RWPE1 (cell line): Measurements from ENCODE around the gene EDN3.

Source experiments
- CTCF ChIA-PET: fragments of 350-600 bp; sonication (Branson Sonifier 250); formaldehyde crosslinking; extraction: SDS; loops from one replicate; lab custom pipeline; 2021; lab: Yijun Ruan, JAX
- POLR2A ChIA-PET: fragments of 400-600 bp; formaldehyde crosslinking; extraction: SDS; loops from one replicate; lab custom pipeline; 2020; ENCODE audit warnings: antibody characterized with exemption; ENCODE audit not compliant: low non-redundant PET; lab: Yijun Ruan, JAX
- DNase-seq: peaks from one replicate; pipeline ENCODE4 v3.0.0; 2012; ENCODE audit warnings: low spot score
- H3K27ac ChIP-seq: fragments of 450-650 bp; 2 replicates; pipeline ENCODE4 v1.5.1; 2017
- CTCF ChIP-seq: fragments of 450-650 bp; conservative IDR thresholded peaks from 2 replicates; pipeline ENCODE4 v1.5.1; 2017; ENCODE audit warnings: low read depth, mild to moderate bottlenecking

EDN3 gene

GRCh38 chr20:59331721-59332329, 31.4 kb downstream of the EDN3 start:
- POLR2A ChIA-PET = no interaction called here
- CTCF ChIA-PET = no interaction called here
- no peak overlapping the region for H3K27ac ChIP-seq
- no peak for DNase-seq
- no peak for TF ChIP-seq CTCF

GRCh38 chr20:59333260-59333845, 32.9 kb downstream of the EDN3 start:
- no peak for TF ChIP-seq CTCF
- no peak overlapping the region for H3K27ac ChIP-seq
- no peak for DNase-seq
- ChIA-PET CTCF (interaction anchor here (0.9 kb wide), 2 partner anchors 10 to 11 kb away, joined by 3 to 4 read pairs; no protein-coding TSS in a partner anchor), POLR2A (no interaction called here)

GRCh38 chr20:59333951-59334350, 33.5 kb downstream of the EDN3 start:
- CTCF ChIA-PET = interaction anchor here (0.9 kb wide), 1 partner anchor 11 kb away, joined by 4 read pairs; no protein-coding TSS in a partner anchor

GRCh38 chr20:59334651-59335300, 34.4 kb downstream of the EDN3 start:
- TF ChIP-seq CTCF = no peak
- DNase-seq = no peak
- POLR2A ChIA-PET = no interaction called here
- CTCF ChIA-PET = interaction anchor here (0.6 to 1.3 kb wide), 2 partner anchors 69 to 175 kb away, joined by 3 to 5 read pairs; no protein-coding TSS in a partner anchor
- H3K27ac ChIP-seq = no peak overlapping the region

More at GRCh38 chr20:59333951-59334350, 33.5 kb downstream of the EDN3 start:
- no peak for DNase-seq
- POLR2A ChIA-PET = no interaction called here
- H3K27ac ChIP-seq = no peak overlapping the region
- TF ChIP-seq CTCF = no peak

- no peak overlapping the region for H3K27ac ChIP-seq
- DNase-seq = no peak
- CTCF ChIA-PET = interaction anchor here (1.3 kb wide), 1 partner anchor 69 kb away, joined by 5 read pairs; no protein-coding TSS in a partner anchor
These were observed 35.0 kb downstream of the EDN3 start for GRCh38 chr20:59335377-59335776.

More at GRCh38 chr20:59335377-59335776, 35.0 kb downstream of the EDN3 start:
- TF ChIP-seq CTCF = no peak
- POLR2A ChIA-PET = no interaction called here
